ENCODE data around the gene SYNDIG1L. TPM values are rescaled to one million over a fixed set of nuclear protein-coding genes. Genes with fewer than 3 reads are reported as not detected.

The SYNDIG1L gene
- total RNA-seq, 2 donors from 2014 or later, result not detected

DNA sequence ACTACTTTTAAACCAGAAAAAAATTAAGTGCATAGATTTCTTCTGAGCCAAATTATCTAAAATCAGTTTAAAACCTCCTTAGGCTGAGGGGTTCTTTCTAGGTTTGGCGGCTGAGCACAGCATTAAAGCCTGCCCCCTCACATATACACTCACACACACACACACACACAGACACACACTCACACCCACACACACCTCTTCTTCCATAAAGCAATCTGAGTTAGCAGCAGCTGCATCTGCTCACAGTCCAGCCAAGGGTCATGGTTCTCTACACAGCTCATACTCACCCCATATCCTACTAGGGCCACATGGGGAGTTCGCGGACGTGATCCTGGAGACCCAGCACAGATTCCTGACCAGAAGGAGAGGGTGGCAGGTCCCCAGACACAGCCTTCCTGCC lies 12.4 kb downstream of the SYNDIG1L start:
- no peak for DNase-seq (ENCODE audit: low spot score in 2 of 2)
- no peaks in the 10 kb centered on the region for H3K36me3 Mint-ChIP-seq

GRCh38 chr14:74412753-74413152 lies 13.3 kb downstream of the SYNDIG1L start:
- ATAC-seq (no peak), DNase-seq (ENCODE audit: low spot score in 2 of 2) (no peak)
- no peaks in the 10 kb centered on the region for H3K36me3 Mint-ChIP-seq
- no peaks in the 10 kb centered on the region for H3K9me3 Mint-ChIP-seq
- H3K27ac Mint-ChIP-seq, result no peak overlapping the region

More for the DNA sequence above, 12.4 kb downstream of the SYNDIG1L start:
- no peak for ATAC-seq
- no peaks in the 10 kb centered on the region for H3K9me3 Mint-ChIP-seq
- no peak overlapping the region for H3K27ac Mint-ChIP-seq

DNA sequence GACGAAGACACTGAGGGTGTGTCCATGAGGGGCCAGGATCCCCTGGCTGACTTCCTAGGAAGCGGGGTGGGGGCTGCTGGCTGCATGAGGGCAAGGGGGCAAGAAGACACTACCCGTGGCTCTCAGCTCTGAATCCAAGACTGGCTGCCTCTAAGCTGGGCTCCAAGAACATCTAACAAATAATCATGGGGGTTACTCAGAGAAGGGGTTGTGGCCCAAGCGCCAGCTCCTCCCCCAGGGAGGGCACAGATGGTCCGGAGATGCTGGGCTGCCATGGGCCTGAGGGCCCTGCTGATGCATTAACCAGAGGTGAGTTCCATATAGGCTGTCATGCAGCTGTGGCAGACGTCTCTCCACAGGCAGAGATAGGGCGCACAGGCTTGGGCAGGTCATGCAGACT lies 14.3 kb downstream of the SYNDIG1L start:
- Mint-ChIP-seq H3K27ac (no peak overlapping the region), H3K9me3 (no peaks in the 10 kb centered on the region), H3K36me3 (no peaks in the 10 kb centered on the region)
- DNase-seq (ENCODE audit: low spot score in 2 of 2) (no peak), ATAC-seq (no peak)

DNA sequence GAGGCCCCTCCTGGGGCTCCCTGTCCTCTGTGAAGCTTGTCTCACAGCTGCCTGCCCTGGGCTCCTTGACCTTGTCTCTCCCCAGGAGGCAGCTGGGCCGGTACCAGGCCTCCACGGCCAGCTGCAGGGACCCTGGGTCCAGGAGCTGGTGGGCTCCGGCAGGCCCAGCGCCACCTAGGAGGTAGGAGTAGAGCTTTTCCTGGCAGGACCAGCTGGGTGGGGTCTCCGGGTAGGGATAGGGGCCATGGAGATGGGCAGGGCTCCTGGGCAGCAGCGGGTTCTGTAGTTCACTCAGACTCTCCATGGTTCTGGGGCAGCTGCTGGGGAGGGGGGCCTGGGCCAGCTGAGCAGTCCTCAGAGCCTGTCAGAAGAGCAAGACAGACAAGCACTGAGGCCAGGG lies 16.6 kb downstream of the SYNDIG1L start:
- Mint-ChIP-seq H3K36me3 (no peaks in the 10 kb centered on the region), H3K9me3 (no peaks in the 10 kb centered on the region), H3K27ac (no peak overlapping the region)
- no peak for DNase-seq (ENCODE audit: low spot score in 2 of 2)
- ATAC-seq, result no peak

DNA sequence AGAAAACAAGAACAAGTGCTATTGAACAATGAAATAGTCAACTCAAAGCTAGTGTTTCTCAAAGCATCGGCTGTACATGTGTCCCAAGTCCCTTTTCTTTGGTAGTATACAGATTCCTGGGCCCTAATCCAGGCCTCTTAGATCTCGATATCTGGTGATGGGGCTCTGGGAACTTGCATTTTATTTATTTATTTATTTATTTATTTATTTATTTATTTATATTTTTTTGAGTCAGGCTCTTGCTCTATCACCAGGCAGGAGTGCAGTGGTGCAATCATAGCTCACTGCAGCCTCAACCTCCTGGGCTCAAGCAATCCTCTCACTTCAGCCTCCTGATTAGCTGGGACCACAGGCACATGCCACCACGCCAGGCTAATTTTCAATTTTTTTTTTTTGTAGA lies 17.1 kb downstream of the SYNDIG1L start:
- Mint-ChIP-seq H3K36me3 (no peaks in the 10 kb centered on the region), H3K27ac (no peak overlapping the region), H3K9me3 (no peaks in the 10 kb centered on the region)
- ATAC-seq (no peak), DNase-seq (ENCODE audit: low spot score in 2 of 2) (no peak)

- H3K9me3 Mint-ChIP-seq, result no peaks in the 10 kb centered on the region
- peak in 1 of 2 donors; percentile 6 for DNase-seq (ENCODE audit: low spot score in 2 of 2)
- no peak overlapping the region for H3K27ac Mint-ChIP-seq
- no peaks in the 10 kb centered on the region for H3K36me3 Mint-ChIP-seq
- no peak for ATAC-seq
Observed at GRCh38 chr14:74407801-74408154, 18.2 kb downstream of the SYNDIG1L start.

DNA sequence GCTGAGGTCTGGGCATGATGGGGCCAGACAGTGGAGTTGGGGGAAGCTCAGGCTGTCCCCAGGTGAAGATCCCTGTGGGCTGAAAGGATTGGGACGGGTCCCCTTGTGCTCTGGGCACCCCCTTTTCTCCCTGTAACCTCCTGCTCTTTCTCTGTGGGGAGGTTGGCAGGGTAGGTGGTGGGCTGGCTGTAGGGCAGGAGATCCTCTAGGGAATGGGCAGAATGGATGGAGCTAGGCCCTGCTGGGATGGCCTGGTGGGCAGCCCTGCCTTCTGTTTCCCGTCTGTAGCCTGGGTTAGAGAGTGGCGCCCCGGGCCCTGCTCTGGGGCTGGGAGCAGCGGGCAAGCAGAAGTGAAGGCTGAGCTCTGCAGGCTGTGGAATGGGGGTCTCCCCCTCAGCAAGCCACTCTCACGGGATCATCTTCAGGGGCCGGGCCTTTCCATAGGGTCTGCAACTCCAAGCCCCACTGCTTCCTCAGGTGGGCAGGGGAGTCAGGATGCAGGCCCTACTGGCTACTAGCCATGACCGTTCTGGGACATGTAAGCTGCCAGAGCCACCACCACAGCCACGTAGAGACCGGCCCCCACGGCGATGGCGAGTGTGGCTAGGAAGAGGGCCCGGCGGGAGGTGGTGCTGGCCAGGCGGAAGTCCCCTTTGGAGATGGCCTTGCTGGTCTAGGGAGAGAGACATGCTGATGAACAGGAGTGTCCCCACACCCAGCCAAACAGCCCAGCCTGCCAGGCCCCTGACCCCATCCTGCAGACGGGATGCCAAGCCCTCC lies 18.8 kb downstream of the SYNDIG1L start:
- no peak for ATAC-seq
- H3K36me3 Mint-ChIP-seq, result no peaks in the 10 kb centered on the region
- DNase-seq (ENCODE audit: low spot score in 2 of 2), result peak in 1 of 2 donors; percentile 40
- H3K27ac Mint-ChIP-seq, result no peak overlapping the region
- no peaks in the 10 kb centered on the region for H3K9me3 Mint-ChIP-seq

GRCh38 chr14:74405663-74406062 lies 20.3 kb downstream of the SYNDIG1L start:
- no peaks in the 10 kb centered on the region for H3K9me3 Mint-ChIP-seq
- H3K36me3 Mint-ChIP-seq, result no peaks in the 10 kb centered on the region
- ATAC-seq, result no peak
- H3K27ac Mint-ChIP-seq, result no peak overlapping the region
- peak in 1 of 2 donors; percentile 40 for DNase-seq (ENCODE audit: low spot score in 2 of 2)

DNA sequence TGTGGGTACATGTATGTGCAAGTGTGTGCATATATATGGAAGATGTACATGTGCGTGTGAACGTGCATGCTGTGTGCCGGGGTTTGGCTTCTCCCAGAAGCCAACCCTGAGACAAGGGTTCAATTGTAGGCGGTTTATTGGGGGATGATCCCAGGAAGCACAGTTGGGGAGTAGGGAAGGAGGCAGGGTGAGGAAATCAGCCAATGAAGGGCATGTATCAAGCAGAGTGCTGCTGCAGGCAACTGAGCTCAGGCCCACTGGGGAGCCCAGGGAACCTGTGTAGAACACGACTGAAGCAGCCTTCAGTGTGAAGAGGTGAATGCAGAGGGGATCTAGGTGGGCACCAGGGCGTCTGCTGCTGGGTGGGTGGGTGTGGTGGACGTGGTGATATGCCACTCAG lies 21.6 kb downstream of the SYNDIG1L start:
- H3K36me3 Mint-ChIP-seq, result no peaks in the 10 kb centered on the region
- no peak overlapping the region for H3K27ac Mint-ChIP-seq
- DNase-seq (ENCODE audit: low spot score in 2 of 2) (no peak), ATAC-seq (no peak)
- no peaks in the 10 kb centered on the region for H3K9me3 Mint-ChIP-seq

- DNase-seq (ENCODE audit: low spot score in 2 of 2), result no peak
- Mint-ChIP-seq H3K9me3 (no peaks in the 10 kb centered on the region), H3K36me3 (no peaks in the 10 kb centered on the region), H3K27ac (no peak overlapping the region)
- no peak for ATAC-seq
Observed at GRCh38 chr14:74403619-74404417, 22.2 kb downstream of the SYNDIG1L start.

DNA sequence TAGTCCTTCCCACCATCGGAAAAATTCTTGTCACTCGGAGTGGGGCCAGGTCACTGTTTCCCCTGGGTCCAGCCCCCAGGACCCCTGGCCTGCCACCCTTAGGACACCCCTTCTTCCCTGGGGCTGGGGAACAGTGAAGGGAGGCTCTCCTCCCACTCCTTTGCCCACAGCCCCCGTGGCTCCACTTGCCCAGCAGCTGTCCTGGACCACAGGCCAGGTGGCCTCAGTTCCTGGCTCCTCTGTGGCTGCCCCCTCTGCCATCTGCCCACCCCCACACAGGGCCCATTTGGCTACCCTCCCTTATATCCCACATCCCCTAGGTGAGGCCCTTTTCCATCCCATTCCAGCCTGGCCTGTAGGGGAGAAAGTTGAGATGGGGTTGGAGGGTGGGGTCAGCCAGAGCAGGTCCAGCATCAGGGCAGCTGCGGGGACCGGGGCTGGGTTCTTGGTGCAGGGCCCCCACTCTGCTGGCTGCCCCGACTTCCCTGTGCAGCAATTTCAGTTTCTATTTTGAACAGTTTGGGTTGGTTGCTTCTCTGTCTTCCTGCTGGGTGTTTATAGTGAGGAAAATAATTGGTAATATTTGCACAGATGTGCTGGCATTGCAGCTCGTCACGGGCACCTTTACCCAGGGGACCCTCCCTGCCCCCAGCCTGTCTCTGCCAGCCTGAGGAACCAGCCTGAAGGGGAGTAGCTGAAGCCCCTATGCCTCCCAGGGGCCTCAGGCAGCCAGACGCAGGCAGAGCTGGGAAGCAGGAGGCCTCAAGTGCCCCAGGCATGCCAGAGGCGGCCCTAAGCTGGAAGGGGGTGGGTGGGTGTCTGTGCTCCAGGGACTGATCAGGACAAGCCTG lies 23.4 kb downstream of the SYNDIG1L start:
- H3K36me3 Mint-ChIP-seq, result no peaks in the 10 kb centered on the region
- H3K9me3 Mint-ChIP-seq, result no peaks in the 10 kb centered on the region
- DNase-seq (ENCODE audit: low spot score in 2 of 2) (no peak), ATAC-seq (no peak)
- H3K27ac Mint-ChIP-seq, result peak overlapping the region in 1 of 2 donors; percentile 82

- DNase-seq (ENCODE audit: low spot score in 2 of 2) (peak; percentile 53 to 69), ATAC-seq (peak; percentile 91)
- peak overlapping the region; percentile 82 for H3K27ac Mint-ChIP-seq
- no peaks in the 10 kb centered on the region for H3K36me3 Mint-ChIP-seq
- no peaks in the 10 kb centered on the region for H3K9me3 Mint-ChIP-seq
Observed at GRCh38 chr14:74401504-74402241, 24.3 kb downstream of the SYNDIG1L start.

- Mint-ChIP-seq H3K9me3 (no peaks in the 10 kb centered on the region), H3K36me3 (no peaks in the 10 kb centered on the region), H3K27ac (peak overlapping the region; percentile 82)
- ATAC-seq, result peak; percentile 14 to 49
- DNase-seq (ENCODE audit: low spot score in 2 of 2), result no peak
Observed at GRCh38 chr14:74400919-74401503, 25.0 kb downstream of the SYNDIG1L start.

- Mint-ChIP-seq H3K9me3 (no peaks in the 10 kb centered on the region), H3K27ac (peak overlapping the region in 1 of 2 donors; percentile 82), H3K36me3 (no peaks in the 10 kb centered on the region)
- DNase-seq (ENCODE audit: low spot score in 2 of 2) (no peak), ATAC-seq (no peak)
Observed at GRCh38 chr14:74400031-74400685, 25.9 kb downstream of the SYNDIG1L start.

DNA sequence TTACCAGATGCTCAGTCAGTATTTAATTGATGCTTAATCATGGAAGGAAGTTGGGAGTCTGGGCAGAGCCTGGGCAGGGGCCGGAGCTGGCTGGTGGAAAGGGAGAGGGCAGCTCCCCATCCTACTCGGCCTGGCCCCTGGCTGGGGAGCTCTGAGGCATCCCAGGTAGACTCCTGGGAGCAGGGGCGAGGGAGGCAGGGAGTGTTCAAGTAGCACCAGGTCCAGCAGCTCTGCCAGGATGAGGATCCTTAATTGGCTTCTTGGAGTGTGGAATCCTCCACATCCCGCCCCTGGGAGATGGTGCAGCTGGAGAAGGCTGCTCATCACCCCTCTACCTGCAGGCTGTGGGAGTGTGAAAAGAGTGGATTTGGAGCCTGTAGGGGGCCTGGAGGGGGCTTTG lies 30.9 kb downstream of the SYNDIG1L start:
- H3K9me3 Mint-ChIP-seq, result no peaks in the 10 kb centered on the region
- ATAC-seq (no peak), DNase-seq (ENCODE audit: low spot score in 2 of 2) (no peak)
- H3K36me3 Mint-ChIP-seq, result no peaks in the 10 kb centered on the region
- H3K27ac Mint-ChIP-seq, result no peak overlapping the region

DNA sequence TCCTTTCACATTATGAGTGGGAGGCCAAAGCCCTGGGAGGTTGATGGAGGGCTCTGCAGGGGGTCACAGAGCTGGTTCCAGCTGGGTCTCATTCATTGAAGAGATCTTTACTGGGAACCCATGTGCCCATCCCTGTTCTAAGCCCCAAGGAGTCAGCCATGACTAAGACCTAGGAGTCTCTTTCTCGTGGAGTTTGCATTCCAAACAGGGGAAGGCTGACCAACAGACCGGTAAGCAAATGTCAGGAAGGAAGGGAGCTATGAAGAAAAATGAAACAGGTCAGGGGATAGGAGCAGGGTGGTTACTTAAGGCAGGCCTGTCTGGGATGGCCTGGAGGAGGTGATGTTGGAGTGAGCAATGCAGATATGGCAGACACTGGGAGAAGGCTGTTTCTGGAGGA lies 31.5 kb downstream of the SYNDIG1L start:
- no peak for DNase-seq (ENCODE audit: low spot score in 2 of 2)
- ATAC-seq, result no peak
- no peak overlapping the region for H3K27ac Mint-ChIP-seq
- H3K36me3 Mint-ChIP-seq, result no peaks in the 10 kb centered on the region
- H3K9me3 Mint-ChIP-seq, result no peaks in the 10 kb centered on the region
